ENCODE measurements around the gene BMP6.
"Not testable (repeated sequence)": the region's sequence is repeated elsewhere in the genome, so short reads cannot be mapped to it uniquely, and the experiment has no call there.

The BMP6 gene

GRCh38 chr6:7797386-7797785 is 71.5 kb downstream of the BMP6 start:
- no peak for DNase-seq

GRCh38 chr6:7798751-7799150 is 72.9 kb downstream of the BMP6 start:
- no peak for DNase-seq

GRCh38 chr6:7802662-7803061 is 76.8 kb downstream of the BMP6 start:
- DNase-seq: no peak

- no peak for DNase-seq
These were observed 77.3 kb downstream of the BMP6 start for GRCh38 chr6:7803214-7803613.

- no peak for DNase-seq
These were observed 79.4 kb downstream of the BMP6 start for GRCh38 chr6:7805078-7805849.

GRCh38 chr6:7805850-7806214 is 79.9 kb downstream of the BMP6 start:
- no peak for DNase-seq

GRCh38 chr6:7806711-7807110 is 80.8 kb downstream of the BMP6 start:
- DNase-seq: no peak

- DNase-seq: no peak
These were observed 83.4 kb downstream of the BMP6 start for GRCh38 chr6:7809346-7809745.

- DNase-seq: no peak
These were observed 85.5 kb downstream of the BMP6 start for GRCh38 chr6:7811441-7811840.

- no peak for DNase-seq
These were observed 86.7 kb downstream of the BMP6 start for GRCh38 chr6:7812623-7813022.

GRCh38 chr6:7813193-7813592 is 87.3 kb downstream of the BMP6 start:
- DNase-seq: no peak

GRCh38 chr6:7813704-7814103 is 87.8 kb downstream of the BMP6 start:
- no peak for DNase-seq

- DNase-seq: no peak
These were observed 89.8 kb downstream of the BMP6 start for GRCh38 chr6:7815716-7816115.

- DNase-seq: not testable (repeated sequence)
These were observed 91.3 kb downstream of the BMP6 start for GRCh38 chr6:7817184-7817583.

- no peak for DNase-seq
These were observed 92.6 kb downstream of the BMP6 start for GRCh38 chr6:7818257-7819214.

- no peak for DNase-seq
These were observed 93.6 kb downstream of the BMP6 start for GRCh38 chr6:7819431-7820015.

- DNase-seq: no peak
These were observed 94.5 kb downstream of the BMP6 start for GRCh38 chr6:7820288-7820835.

- no peak for DNase-seq
These were observed 95.5 kb downstream of the BMP6 start for GRCh38 chr6:7821426-7821825.

GRCh38 chr6:7823552-7823951 is 97.7 kb downstream of the BMP6 start:
- DNase-seq: no peak

GRCh38 chr6:7825986-7826385 is 100.1 kb downstream of the BMP6 start:
- no peak for DNase-seq

- no peak for DNase-seq
These were observed 101.2 kb downstream of the BMP6 start for GRCh38 chr6:7827142-7827541.

- DNase-seq: no peak
These were observed 102.2 kb downstream of the BMP6 start for GRCh38 chr6:7828124-7828523.

Data from stimulated activated CD4-positive, alpha-beta T cell treated with anti-CD3 and anti-CD28 coated beads, Interleukin-4, amount 100 ng/mL, for 4 hours (primary cell).